Measurements from ENCODE around the gene NSD1. TPM values are rescaled to one million over a fixed set of nuclear protein-coding genes. Genes with fewer than 3 reads are reported as not detected.

The NSD1 gene
- total and polyA plus RNA-seq, 3 donors from 2014 or later: 66.0 to 86.6 (median 71.2) TPM

- TF ChIP-seq CTCF (IDR thresholded peaks at IDR 0.05) (no peak), POLR2A (IDR thresholded peaks at IDR 0.05) (no peak)
- DNase-seq: no peak
- intact Hi-C loops (cut with DNase I; ENCODE audit: low total_unique reads): no loop called here
- Histone ChIP-seq H3K36me3 (ENCODE audit: low read depth, missing control alignments) (no peaks in the 10 kb centered on the region), H3K27ac (no peak overlapping the region), H3K27me3 (no peaks in the 10 kb centered on the region), H3K9me3 (no peaks in the 10 kb centered on the region), H3K4me1 (peaks cover 20% of the 10 kb centered on the region), H3K4me3 (no peak overlapping the region)
- whole genome bisulfite sequencing, 2 donors: 94 to 95% methylated on average over 6 of the region's 6 CpGs
Observed at GRCh38 chr5:177093803-177094202, 39.8 kb upstream of the NSD1 start.

- intact Hi-C loops (cut with DNase I; ENCODE audit: low total_unique reads): no loop called here
- DNase-seq: peak; percentile 86
- Histone ChIP-seq H3K4me3 (no peak overlapping the region), H3K4me1 (peaks cover 16% of the 10 kb centered on the region), H3K36me3 (ENCODE audit: low read depth, missing control alignments) (no peaks in the 10 kb centered on the region), H3K9me3 (no peaks in the 10 kb centered on the region), H3K27ac (no peak overlapping the region), H3K27me3 (no peaks in the 10 kb centered on the region)
- 39 to 61% methylated on average over 7 to 12 of the region's 12 CpGs for WGBS, 2 donors
- TF ChIP-seq POLR2A (IDR thresholded peaks at IDR 0.05) (no peak), CTCF (IDR thresholded peaks at IDR 0.05) (no peak)
Observed at GRCh38 chr5:177094224-177095087, 39.1 kb upstream of the NSD1 start.

GRCh38 chr5:177095088-177095669, 38.4 kb upstream of the NSD1 start:
- Histone ChIP-seq H3K27ac (no peak overlapping the region), H3K9me3 (no peaks in the 10 kb centered on the region), H3K4me3 (no peak overlapping the region), H3K27me3 (no peaks in the 10 kb centered on the region), H3K4me1 (peaks cover 15% of the 10 kb centered on the region), H3K36me3 (ENCODE audit: low read depth, missing control alignments) (no peaks in the 10 kb centered on the region)
- 47 to 69% methylated on average over 5 to 28 of the region's 28 CpGs for WGBS, 2 donors
- intact Hi-C loops (cut with DNase I; ENCODE audit: low total_unique reads): no loop called here
- TF ChIP-seq CTCF (IDR thresholded peaks at IDR 0.05): no peak
- TF ChIP-seq POLR2A (IDR thresholded peaks at IDR 0.05): no peak
- no peak for DNase-seq

GRCh38 chr5:177096162-177097015, 37.2 kb upstream of the NSD1 start:
- 88 to 90% methylated on average over 17 to 29 of the region's 29 CpGs for WGBS, 2 donors
- Histone ChIP-seq H3K27me3 (no peaks in the 10 kb centered on the region), H3K4me1 (peaks cover 15% of the 10 kb centered on the region), H3K4me3 (no peak overlapping the region), H3K36me3 (ENCODE audit: low read depth, missing control alignments) (no peaks in the 10 kb centered on the region), H3K9me3 (no peaks in the 10 kb centered on the region), H3K27ac (no peak overlapping the region)
- no peak for TF ChIP-seq POLR2A (IDR thresholded peaks at IDR 0.05)
- no peak for TF ChIP-seq CTCF (IDR thresholded peaks at IDR 0.05)
- no peak for DNase-seq
- intact Hi-C loops (cut with DNase I; ENCODE audit: low total_unique reads): no loop called here

Data from testis (tissue), 3 donors.